ENCODE measurements around the gene CPNE5. TPM values are rescaled to one million over a fixed set of nuclear protein-coding genes. Genes with fewer than 3 reads are reported as not detected.

Gene CPNE5
- total and polyA plus RNA-seq, 9 of the 15 experiments (the other 6 are each of a cell fraction or from before 2014, with no cell fraction given) = 0.14 to 1.0 (median 0.46) TPM; not detected in 2

- DNase-seq (ENCODE audit: extremely low read depth in 1 of 4, low spot score in 3 of 4) = no peak
- ChIA-PET POLR2A (interaction anchor here (0.6 to 2.1 kb wide), 12 partner anchors 13 to 1423 kb away, joined by 3 to 9 read pairs (median 4); no protein-coding TSS in a partner anchor), CTCF (ENCODE audit: low intra/inter-chr PET ratio) (interaction anchor here (0.8 to 5.2 kb wide), 6 partner anchors 85 to 256 kb away, joined by 3 to 108 read pairs (median 4); partner anchors contain the start of gene C6orf89)
- H4K20me1 ChIP-seq (replicated peaks; ENCODE audit: control insufficient read depth, insufficient read depth, low read length) = 0 out of 2 replicates have a peak, but pooled peaks cover 5% of the 10 kb centered on the region
- FAIRE-seq = no peak
- H3K9ac ChIP-seq (ENCODE audit: insufficient read depth in 1 of 2, low read depth in 2 of 2, low read length in 2 of 2) = 0 out of 4 replicates have a peak overlapping the region, but pooled peaks of 1 of the 2 experiments have one; percentile 18
- no peaks in the 10 kb centered on the region for H3K9me1 ChIP-seq (ENCODE audit: control insufficient read depth, insufficient read depth, low read length)
- no peak overlapping the region for H3K4me3 ChIP-seq
- H3K27me3 ChIP-seq (ENCODE audit: control insufficient read depth in 2 of 2, insufficient read depth in 2 of 2, low read length in 2 of 2) = peaks cover 26 to 39% of the 10 kb centered on the region in 2 experiments; a peak in 4 of 5 replicates
- BruUV-seq (replicated peaks) = no TSS peak
- H3K9me3 ChIP-seq (replicated peaks; ENCODE audit: control insufficient read depth, insufficient read depth, low read depth, low read length) = no peaks in the 10 kb centered on the region
- WGBS (ENCODE audit: insufficient coverage, low coverage, missing lambda C conversion rate) = 39% methylated on average over 8 of the region's 10 CpGs
- ATAC-seq = no peak
- H3K36me3 ChIP-seq (ENCODE audit: control insufficient read depth, insufficient read depth, low read length) = no peaks in the 10 kb centered on the region
- no peaks in the 10 kb centered on the region for H3K79me2 ChIP-seq (ENCODE audit: control insufficient read depth, insufficient read depth, low read length)
- H3K4me1 ChIP-seq (replicated peaks in 1 of 2; ENCODE audit: control insufficient read depth in 2 of 2, insufficient read depth in 2 of 2, low read length in 2 of 2) = peaks cover 13 to 19% of the 10 kb centered on the region in 2 experiments; a peak in 3 of 5 replicates
- TF ChIP-seq PHTF2 (CRISPR knock-in tag; IDR thresholded peaks at IDR 0.05) = no peak
- no peak for TF ChIP-seq ASH1L (IDR thresholded peaks at IDR 0.05; ENCODE audit: borderline replicate concordance, low read depth, partially characterized antibody)
- TF ChIP-seq CTCFL (IDR thresholded peaks at IDR 0.05; ENCODE audit: borderline replicate concordance, insufficient read depth, low read depth, low read length, poor library complexity, severe bottlenecking) = no peak
- TF ChIP-seq ZNF146 (CRISPR knock-in tag; IDR thresholded peaks at IDR 0.05; ENCODE audit: unreplicated experiment) = no peak
- no peak for TF ChIP-seq JUN (IDR thresholded peaks at IDR 0.05; ENCODE audit: borderline replicate concordance, low read depth, low read length)
- no peak for TF ChIP-seq JUN (CRISPR knock-in tag; IDR thresholded peaks at IDR 0.05; ENCODE audit: borderline replicate concordance)
- no peak for TF ChIP-seq ZNF324 (CRISPR knock-in tag; IDR thresholded peaks at IDR 0.05)
- no peak for TF ChIP-seq RBM39 (optimal IDR thresholded peaks at IDR 0.05; ENCODE audit: low read depth, low read length)
- TF ChIP-seq TBP (optimal IDR thresholded peaks at IDR 0.05; ENCODE audit: low read depth, low read length) = no peak
- H3K27ac ChIP-seq (ENCODE audit: extremely low read depth, low read depth, low read length) = no peak overlapping the region
- intact Hi-C loops (cut with micrococcal nuclease) = loop anchor here (5.0 to 10.0 kb wide), 3 partner anchors 362 to 540 kb away; no protein-coding TSS in a partner anchor
- in situ Hi-C loops (cut with MboI) = loop anchor here (5.0 kb wide), 2 partner anchors 87 to 442 kb away; no protein-coding TSS in a partner anchor
- H2AFZ ChIP-seq (ENCODE audit: low read depth, low read length) = no peak overlapping the region
- H3K4me2 ChIP-seq (ENCODE audit: insufficient read depth, low read length) = no peak overlapping the region
Observed at GRCh38 chr6:36765190-36765589, 74.1 kb downstream of the CPNE5 start.
